Measurements from ENCODE around the gene TPCN2. TPM values are rescaled to one million over a fixed set of nuclear protein-coding genes. Genes with fewer than 3 reads are reported as not detected.

Gene TPCN2
- total and polyA plus RNA-seq, 2 of the 8 experiments (the other 6 are each of a cell fraction or from before 2014, with no cell fraction given) = 9.7 to 18.6 TPM

GRCh38 chr11:69065147-69065710 is 16.5 kb downstream of the TPCN2 start (continued):
- TF ChIP-seq ASH2L (IDR thresholded peaks at IDR 0.05; ENCODE audit: low read length) (no peak), GTF2F1 (IDR thresholded peaks at IDR 0.05; ENCODE audit: borderline replicate concordance, low read depth, low read length) (no peak), JUND (IDR thresholded peaks at IDR 0.05; ENCODE audit: low read length) (no peak)
